GM12878 (cell line): Measurements from ENCODE around the gene SHC4. TPM values are rescaled to one million over a fixed set of nuclear protein-coding genes. Genes with fewer than 3 reads are reported as not detected.

Experiments
- ATAC-seq: fragments of 200-7000 bp; cut with Tn5 transposase; 3 replicates; pipeline ENCODE4 v1.9.1; 2020; ENCODE audit warnings: mild to moderate bottlenecking, moderate library complexity
- BruUV-seq: library from RNA; stranded (reverse); fragments of 400-500 nt; replicated peaks from 2 replicates; lab custom pipeline; 2021; lab: Mats Ljungman, UMichigan
- CTCF ChIA-PET: fragments of 300-600 bp; sonication (Branson Sonifier 250); formaldehyde crosslinking; extraction: SDS; loops from one replicate; lab custom pipeline; 2021; ENCODE audit warnings: inconsistent platforms; lab: Yijun Ruan, JAX
- POLR2A ChIA-PET: fragments of 350-600 bp; formaldehyde crosslinking; extraction: SDS; loops from one replicate; lab custom pipeline; 2021; ENCODE audit warnings: inconsistent platforms; lab: Charles Lee
- RAD21 ChIA-PET: fragments of 300-600 bp; sonication (Branson Sonifier 250); formaldehyde crosslinking; loops from one replicate; lab custom pipeline; 2023; ENCODE audit warnings: antibody characterized with exemption; ENCODE audit not compliant: unreplicated experiment; lab: Charles Lee
- SMC1A ChIA-PET: fragments of 300-600 bp; sonication (Branson Sonifier 250); formaldehyde crosslinking; loops from one replicate; lab custom pipeline; 2023; ENCODE audit not compliant: unreplicated experiment, uncharacterized antibody; lab: Charles Lee
- DNase-seq: peaks from one replicate; pipeline ENCODE4 v3.0.0-alpha.2; 2011; ENCODE audit warnings: low read depth, low spot score
- FAIRE-seq: peaks from 3 replicates; lab custom pipeline; 2011; peaks lifted over from hg19 to GRCh38; lab: Jason Lieb, UNC
- H2AFZ ChIP-seq: 2 replicates; pipeline ENCODE4 v1.6.0; 2011; ENCODE audit warnings: low read depth, low read length, control low read depth; ENCODE audit not compliant: control insufficient read depth
- H3K27ac ChIP-seq: 2 replicates; pipeline ENCODE4 v1.5.1; 2011; ENCODE audit warnings: control low read depth; ENCODE audit not compliant: control insufficient read depth, insufficient read depth
- H3K27me3 ChIP-seq, 2 experiments: replicated peaks in 1 of 2; 2 replicates each; pipeline versions ENCODE4 v1.6.0 to v1.6.1; 2011; ENCODE audit warnings: low read length in 1 of 2; ENCODE audit not compliant: control insufficient read depth in 2 of 2, insufficient read depth in 2 of 2
- H3K36me3 ChIP-seq, 2 experiments: 2 replicates each; pipeline ENCODE4 v1.5.1; 2011; ENCODE audit warnings: low read length in 1 of 2; ENCODE audit not compliant: control insufficient read depth in 2 of 2, insufficient read depth in 2 of 2
- H3K4me1 ChIP-seq: 2 replicates; pipeline ENCODE4 v1.6.1; 2011; ENCODE audit warnings: mild to moderate bottlenecking, low read length, moderate library complexity, mixed read lengths; ENCODE audit not compliant: control insufficient read depth, insufficient read depth
- H3K4me2 ChIP-seq: 2 replicates; pipeline ENCODE4 v1.6.0; 2011; ENCODE audit warnings: control low read depth; ENCODE audit not compliant: control insufficient read depth, insufficient read depth
- H3K4me3 ChIP-seq: fragments of 200-600 bp; sonication (generic); 2 replicates; pipeline ENCODE4 v1.5.1; 2016
- H3K79me2 ChIP-seq: 2 replicates; pipeline ENCODE4 v1.6.0; 2011; ENCODE audit warnings: low read length; ENCODE audit not compliant: control insufficient read depth, insufficient read depth
- H3K9ac ChIP-seq: 2 replicates; pipeline ENCODE4 v1.8.0; 2011; ENCODE audit warnings: low read length, control low read depth, mixed read lengths; ENCODE audit not compliant: control insufficient read depth, insufficient read depth
- H3K9me3 ChIP-seq: replicated peaks from 3 replicates; pipeline ENCODE4 v1.5.1; 2011; ENCODE audit warnings: mild to moderate bottlenecking, low read length; ENCODE audit not compliant: control insufficient read depth, insufficient read depth
- H4K20me1 ChIP-seq: 2 replicates; pipeline ENCODE4 v1.6.0; 2011; ENCODE audit not compliant: control insufficient read depth, insufficient read depth
- BCL11A ChIP-seq: IDR thresholded peaks from 2 replicates; pipeline ENCODE4 v1.6.1; 2011; ENCODE audit warnings: low read depth, low read length
- DPF2 ChIP-seq: fragments of 450-650 bp; IDR thresholded peaks from 2 replicates; pipeline ENCODE4 v1.6.1; 2017; ENCODE audit warnings: mild to moderate bottlenecking
- EGR1 ChIP-seq, 2 experiments: IDR thresholded peaks; 1 replicate in 1 of 2; 2 replicates in 1 of 2; pipeline ENCODE4 v1.6.1; 2011 to 2012; ENCODE audit warnings: low read depth in 2 of 2, low read length in 2 of 2, borderline replicate concordance in 1 of 2, mild to moderate bottlenecking in 1 of 2, moderate library complexity in 1 of 2
- ESRRA ChIP-seq: IDR thresholded peaks from 2 replicates; pipeline ENCODE4 v1.6.1; 2012; ENCODE audit warnings: mild to moderate bottlenecking, low read length, improper control_type of control experiment
- FOXK2 ChIP-seq: fragments of 450-650 bp; IDR thresholded peaks from 2 replicates; pipeline ENCODE4 v1.6.1; 2017; ENCODE audit warnings: mild to moderate bottlenecking, moderate library complexity
- IRF4 ChIP-seq: IDR thresholded peaks from 2 replicates; pipeline ENCODE4 v1.6.1; 2011; ENCODE audit warnings: low read depth, low read length
- MLLT1 ChIP-seq: fragments of 450-650 bp; IDR thresholded peaks from 2 replicates; pipeline ENCODE4 v1.6.1; 2016; ENCODE audit warnings: mild to moderate bottlenecking
- NFYB ChIP-seq: IDR thresholded peaks from 2 replicates; pipeline ENCODE4 v1.6.1; 2011; ENCODE audit warnings: low read depth, mild to moderate bottlenecking, low read length, improper control_type of control experiment, moderate library complexity; ENCODE audit not compliant: insufficient read depth
- NKRF ChIP-seq: fragments of 450-650 bp; conservative IDR thresholded peaks from 2 replicates; pipeline ENCODE4 v1.6.1; 2017; ENCODE audit warnings: mild to moderate bottlenecking, moderate library complexity
- PML ChIP-seq: IDR thresholded peaks from 2 replicates; pipeline ENCODE4 v1.6.1; 2012; ENCODE audit warnings: low read length, inconsistent platforms
- RFX5 ChIP-seq: IDR thresholded peaks from 2 replicates; pipeline ENCODE4 v1.6.1; 2011; ENCODE audit warnings: low read depth, low read length, improper control_type of control experiment
- SP1 ChIP-seq: IDR thresholded peaks from one replicate; pipeline ENCODE4 v1.6.1; 2011; ENCODE audit warnings: low read depth, low read length
- TBL1XR1 ChIP-seq: IDR thresholded peaks from 2 replicates; pipeline ENCODE4 v1.6.1; 2012; ENCODE audit warnings: low read depth, low read length, improper control_type of control experiment
- ZBTB40 ChIP-seq: fragments of 450-650 bp; IDR thresholded peaks from 2 replicates; pipeline ENCODE4 v1.6.1; 2016; ENCODE audit warnings: mild to moderate bottlenecking, moderate library complexity, borderline replicate concordance
- ZNF24 ChIP-seq: fragments of 450-650 bp; IDR thresholded peaks from 2 replicates; pipeline ENCODE4 v1.6.1; 2017; ENCODE audit warnings: antibody characterized with exemption, mild to moderate bottlenecking
- ZNF384 ChIP-seq: IDR thresholded peaks from 2 replicates; pipeline ENCODE4 v1.6.1; 2012; ENCODE audit warnings: low read depth, mild to moderate bottlenecking, low read length, improper control_type of control experiment, borderline replicate concordance
- WGBS: methylation state at CpG from one replicate; pipeline ENCODE4 v1.1.6; 2016; ENCODE audit warnings: low lambda C conversion rate; ENCODE audit not compliant: insufficient replicate concordance, insufficient coverage; ENCODE audit errors: missing lambda C conversion rate; 5-methylcytosine and 5-hydroxymethylcytosine counted together
- in situ Hi-C: fragments of 300-500 bp; cut with MboI; formaldehyde crosslinking; loops from 9 replicates; pipeline ENCODE4 v1.14.3; 2018; ENCODE audit warnings: mixed read lengths
- intact Hi-C: fragments of 100-400 bp; cut with micrococcal nuclease; formaldehyde crosslinking; loops from one replicate; pipeline ENCODE4 v1.14.2; 2022; ENCODE audit not compliant: unreplicated experiment
- polyA plus RNA-seq, 11 experiments: library from polyadenylated mRNA; depleted of rRNA in 4 of 11; unstranded in 6 of 11; stranded (reverse) in 5 of 11; fragments of >200 nt; fragmentation: Nextera tagmentation in 4 of 11; fragmentation: Illumina TruSeq in 1 of 11; extraction: Ambion mirVana in 4 of 11; extraction: Trizol in 1 of 11; gene quantifications; 1 replicate in 1 of 11; 2 replicates in 10 of 11; pipeline versions ENCODE4 v1.2.1 to v1.2.3, GENCODE V29; 2011 to 2016; ENCODE audit warnings: inconsistent platforms in 2 of 11, missing spikeins in 2 of 11, low read depth in 1 of 11
- total RNA-seq, 4 experiments: library from RNA; depleted of rRNA in 3 of 4; stranded (reverse); fragments of >200 nt in 3 of 4; fragmentation: Illumina TruSeq in 1 of 4; extraction: Trizol in 1 of 4; gene quantifications; 2 replicates each; pipeline versions ENCODE4 v1.2.1 to v1.2.3, GENCODE V29; 2013 to 2021

The SHC4 gene
- total and polyA plus RNA-seq, 10 of the 15 experiments (the other 5 are each of a cell fraction or from before 2014, with no cell fraction given) = 0.04 to 0.87 (median 0.14) TPM

- ChIA-PET CTCF (interaction anchor here (0.9 to 2.2 kb wide), 15 partner anchors 10 to 611 kb away, joined by 3 to 20 read pairs (median 4); partner anchors contain the start of genes EID1 and FGF7), POLR2A (interaction anchor here (0.8 to 2.8 kb wide), 11 partner anchors 10 to 345 kb away, joined by 3 to 18 read pairs (median 5); partner anchors contain the start of gene EID1), RAD21 (interaction anchor here (0.6 to 2.1 kb wide), 19 partner anchors 10 to 453 kb away, joined by 3 to 16 read pairs (median 3); partner anchors contain the start of genes COPS2, EID1 and SECISBP2L), SMC1A (interaction anchor here (0.5 to 3.4 kb wide), 8 partner anchors 10 to 1480 kb away, joined by 3 to 27 read pairs (median 4); no protein-coding TSS in a partner anchor)
- Histone ChIP-seq H3K4me2 (peak overlapping the region; percentile 88), H3K9me3 (no peaks in the 10 kb centered on the region), H3K36me3 (no peaks in the 10 kb centered on the region), H3K27ac (no peak overlapping the region), H3K9ac (peak overlapping the region; percentile 33; the same call in 1 of the 2 replicates), H3K4me1 (0 out of 2 replicates have a peak, but pooled peaks cover 2% of the 10 kb centered on the region), H4K20me1 (no peaks in the 10 kb centered on the region), H3K79me2 (peaks cover 29% of the 10 kb centered on the region), H3K27me3 (no peaks in the 10 kb centered on the region; a peak in 1 of 4 replicates), H3K4me3 (peak overlapping the region; percentile 49; the same call in 1 of the 2 replicates), H2AFZ (peak overlapping the region; percentile 86)
- no peak for FAIRE-seq
- 0 out of 3 replicates have a peak, but pooled peaks have one; percentile 8 for ATAC-seq
- WGBS = 19% methylated on average over 25 of the region's 25 CpGs
- in situ Hi-C loops (loop anchor here (25.0 kb wide), 1 partner anchor 649 kb away; no protein-coding TSS in a partner anchor), intact Hi-C loops (no loop called here)
- BruUV-seq = no TSS peak
- no peak for DNase-seq
- peak; percentile 8 for TF ChIP-seq SP1
- TF ChIP-seq DPF2 = no peak
- no peak for TF ChIP-seq PML
- TF ChIP-seq IRF4 = no peak
- TF ChIP-seq TBL1XR1 = no peak
- peak; percentile 48; the same call in 1 of the 2 replicates for TF ChIP-seq NKRF
- TF ChIP-seq EGR1 (IDR thresholded peaks at IDR 0.05; ENCODE audit: borderline replicate concordance in 1 of 2, low read depth in 2 of 2, low read length in 2 of 2) = peak in 1 of 2 experiments; percentile 21; a peak in 1 of 3 replicates
- TF ChIP-seq ZNF384 = no peak
- TF ChIP-seq MLLT1 = no peak
- no peak for TF ChIP-seq ZNF24
- 0 out of 2 replicates have a peak, but pooled peaks have one; percentile 1 for TF ChIP-seq RFX5
- 0 out of 2 replicates have a peak, but pooled peaks have one; percentile 72 for TF ChIP-seq ZBTB40
- TF ChIP-seq NFYB = peak; percentile 75
- no peak for TF ChIP-seq FOXK2
- TF ChIP-seq BCL11A = no peak
- TF ChIP-seq ESRRA = 0 out of 2 replicates have a peak, but pooled peaks have one; percentile 11
Observed at GRCh38 chr15:48811325-48811958, 152.3 kb downstream of the SHC4 start.
